Mucosa of rectum (tissue), 2 donors: ENCODE data around the gene TAF3.
"Not testable (repeated sequence)": the region's sequence is repeated elsewhere in the genome, so short reads cannot be mapped to it uniquely, and the experiment has no call there.

ENCODE experiments used
- H3K27ac ChIP-seq, 2 donors: one replicate each; pipeline ENCODE4 v1.7.0; 2013; ENCODE audit warnings: inconsistent platforms in 2 of 2, low read depth in 2 of 2, low read length in 2 of 2
- H3K27me3 ChIP-seq, 2 donors: one replicate each; pipeline ENCODE4 v1.7.0; 2013; ENCODE audit warnings: low read length in 2 of 2; ENCODE audit not compliant: control insufficient read depth in 2 of 2, insufficient read depth in 2 of 2
- H3K36me3 ChIP-seq, 2 donors: one replicate each; pipeline ENCODE4 v1.7.0; 2013; ENCODE audit warnings: low read length in 2 of 2; ENCODE audit not compliant: control insufficient read depth in 2 of 2, insufficient read depth in 2 of 2
- H3K4me1 ChIP-seq, 2 donors: one replicate each; pipeline ENCODE4 v1.7.0; 2013; ENCODE audit warnings: low read length in 2 of 2, mild to moderate bottlenecking in 1 of 2; ENCODE audit not compliant: control insufficient read depth in 2 of 2, insufficient read depth in 2 of 2
- H3K4me3 ChIP-seq, 2 donors: one replicate each; pipeline ENCODE4 v1.7.0; 2013; ENCODE audit warnings: low read length in 2 of 2
- H3K9ac ChIP-seq, 2 donors: one replicate each; pipeline ENCODE4 v1.7.0; 2013; ENCODE audit warnings: low read length in 2 of 2, low read depth in 1 of 2, mild to moderate bottlenecking in 1 of 2
- H3K9me3 ChIP-seq, 2 donors: one replicate each; pipeline ENCODE4 v1.7.0; 2013; ENCODE audit warnings: low read length in 2 of 2; ENCODE audit not compliant: control insufficient read depth in 2 of 2
- donor health status: healthy.
- donor health status: Normal muscosa, but diverticular disease.

TAF3 gene, protein sequence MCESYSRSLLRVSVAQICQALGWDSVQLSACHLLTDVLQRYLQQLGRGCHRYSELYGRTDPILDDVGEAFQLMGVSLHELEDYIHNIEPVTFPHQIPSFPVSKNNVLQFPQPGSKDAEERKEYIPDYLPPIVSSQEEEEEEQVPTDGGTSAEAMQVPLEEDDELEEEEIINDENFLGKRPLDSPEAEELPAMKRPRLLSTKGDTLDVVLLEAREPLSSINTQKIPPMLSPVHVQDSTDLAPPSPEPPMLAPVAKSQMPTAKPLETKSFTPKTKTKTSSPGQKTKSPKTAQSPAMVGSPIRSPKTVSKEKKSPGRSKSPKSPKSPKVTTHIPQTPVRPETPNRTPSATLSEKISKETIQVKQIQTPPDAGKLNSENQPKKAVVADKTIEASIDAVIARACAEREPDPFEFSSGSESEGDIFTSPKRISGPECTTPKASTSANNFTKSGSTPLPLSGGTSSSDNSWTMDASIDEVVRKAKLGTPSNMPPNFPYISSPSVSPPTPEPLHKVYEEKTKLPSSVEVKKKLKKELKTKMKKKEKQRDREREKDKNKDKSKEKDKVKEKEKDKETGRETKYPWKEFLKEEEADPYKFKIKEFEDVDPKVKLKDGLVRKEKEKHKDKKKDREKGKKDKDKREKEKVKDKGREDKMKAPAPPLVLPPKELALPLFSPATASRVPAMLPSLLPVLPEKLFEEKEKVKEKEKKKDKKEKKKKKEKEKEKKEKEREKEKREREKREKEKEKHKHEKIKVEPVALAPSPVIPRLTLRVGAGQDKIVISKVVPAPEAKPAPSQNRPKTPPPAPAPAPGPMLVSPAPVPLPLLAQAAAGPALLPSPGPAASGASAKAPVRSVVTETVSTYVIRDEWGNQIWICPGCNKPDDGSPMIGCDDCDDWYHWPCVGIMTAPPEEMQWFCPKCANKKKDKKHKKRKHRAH

DNA sequence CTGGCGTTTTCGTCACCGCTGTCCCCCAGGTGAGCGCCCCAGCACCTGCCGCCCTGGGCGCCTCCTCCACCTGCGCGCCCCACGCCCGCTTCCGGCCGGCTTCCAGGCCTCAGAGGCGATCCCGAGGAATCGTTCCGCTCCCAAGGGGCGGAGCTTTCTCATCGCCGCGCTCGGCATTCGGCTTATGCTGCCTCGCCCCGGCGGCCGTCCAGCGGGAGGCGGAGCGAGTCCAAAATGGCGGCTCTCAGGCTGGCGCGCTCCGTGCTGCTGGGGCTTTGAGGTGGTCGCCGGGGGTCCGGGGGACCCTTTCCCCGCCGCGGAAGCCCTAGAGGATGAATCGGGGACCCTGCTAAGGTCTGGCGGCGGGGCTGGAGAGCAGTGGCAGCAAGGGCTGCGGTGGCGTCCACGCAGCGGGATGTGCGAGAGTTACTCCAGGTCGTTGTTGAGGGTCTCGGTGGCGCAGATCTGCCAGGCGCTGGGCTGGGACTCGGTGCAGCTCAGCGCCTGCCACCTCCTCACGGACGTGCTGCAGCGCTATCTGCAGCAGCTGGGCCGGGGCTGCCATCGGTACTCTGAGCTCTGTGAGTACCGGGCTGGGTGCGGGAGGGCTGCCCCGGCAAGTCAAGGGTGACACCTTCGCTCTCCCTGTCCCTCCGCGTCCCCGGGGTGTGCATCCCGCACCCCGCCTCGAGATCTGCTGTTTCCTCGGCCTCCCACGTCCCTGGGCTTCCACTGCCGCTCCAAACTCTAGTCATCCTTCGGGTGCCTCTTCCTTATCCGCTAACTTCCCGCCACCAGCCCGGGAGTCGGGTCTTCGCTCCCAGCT, at the start of gene TAF3:
Gene TAF3, plus strand, starts transcription at position 211 of the 826 bp plus-strand sequence. Its CDS starts 205 bp downstream, at position 416.
- Histone ChIP-seq H3K27me3 (no peaks in the 10 kb centered on the region), H3K36me3 (peaks cover 0 to 2% of the 10 kb centered on the region in 2 donors), H3K27ac (peak within 1 kb of the TSS in 1 of 2 donors; percentile 53), H3K4me3 (peak within 1 kb of the TSS; percentile 90 to 94), H3K4me1 (peaks cover 9 to 14% of the 10 kb centered on the region in 2 donors), H3K9me3 (no peaks in the 10 kb centered on the region), H3K9ac (peak within 1 kb of the TSS; percentile 68 to 71)

DNA sequence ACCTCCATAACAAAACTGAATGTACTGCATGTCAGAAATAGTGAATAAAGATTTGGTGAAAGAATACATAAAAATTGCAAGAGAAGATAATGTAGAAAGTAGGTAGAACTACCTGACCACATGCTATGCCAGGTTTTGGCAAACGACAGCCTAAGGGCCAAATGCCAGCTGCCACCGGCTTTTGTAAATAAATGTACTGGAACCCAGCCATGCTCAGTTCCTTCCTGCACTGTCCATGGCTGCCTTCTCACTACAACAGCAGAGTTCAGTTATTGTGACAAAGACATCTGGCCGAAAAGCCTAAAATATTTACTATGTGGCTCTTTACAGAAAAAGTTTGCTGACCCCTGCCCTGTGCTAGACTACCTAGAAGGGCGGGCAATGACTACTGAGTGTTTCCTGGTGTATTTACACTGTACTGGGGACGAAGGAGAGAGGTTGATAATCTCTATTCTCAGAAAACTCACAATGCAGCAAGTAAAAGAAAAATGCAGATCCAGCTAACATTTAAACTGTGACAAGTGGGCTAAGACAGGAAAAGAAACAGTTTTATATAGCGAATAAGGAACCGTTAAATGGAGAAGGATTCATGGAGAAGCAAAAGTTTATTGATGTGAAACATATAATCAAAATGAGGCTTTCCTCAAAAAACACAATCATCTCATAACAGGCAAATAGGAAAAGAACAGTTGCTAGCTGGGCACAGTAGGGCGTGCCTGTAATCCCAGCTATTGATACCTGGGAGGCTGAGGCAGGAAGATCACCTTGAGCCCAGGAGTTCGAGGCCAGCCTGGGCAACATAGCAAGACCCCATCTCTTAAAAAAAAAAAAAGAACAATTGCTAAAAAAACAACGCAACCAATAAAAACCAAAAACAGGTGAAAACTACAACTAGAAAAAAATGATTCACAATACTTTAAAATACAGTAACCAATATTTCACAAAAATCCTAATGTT, 44.2 kb upstream of the TAF3 start:
- H3K9ac ChIP-seq, result no peak overlapping the region
- H3K27me3 ChIP-seq, result no peaks in the 10 kb centered on the region
- no peak overlapping the region for H3K4me3 ChIP-seq
- H3K36me3 ChIP-seq, result peaks cover 27 to 42% of the 10 kb centered on the region in 2 donors
- H3K9me3 ChIP-seq, result no peaks in the 10 kb centered on the region
- H3K27ac ChIP-seq, result no peak overlapping the region
- H3K4me1 ChIP-seq, result no peaks in the 10 kb centered on the region

DNA sequence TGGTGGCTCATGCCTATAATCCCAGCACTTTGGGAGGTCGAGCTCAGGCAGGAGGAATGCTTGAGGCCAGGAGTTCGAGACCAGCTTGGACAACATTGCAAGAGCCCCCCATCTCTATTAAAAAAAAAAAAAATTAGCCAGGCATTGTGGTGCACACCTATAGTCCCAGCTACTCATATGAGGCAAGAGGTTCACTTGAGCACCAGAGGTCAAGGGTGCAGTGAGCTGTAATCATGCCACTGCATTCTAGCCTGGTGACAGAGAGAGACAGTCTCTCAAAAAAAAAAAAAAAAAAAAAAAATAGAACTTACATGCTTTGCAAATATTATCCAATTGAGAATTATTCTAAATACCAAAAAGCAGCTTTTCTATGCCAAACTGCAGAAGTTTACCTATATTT, 41.5 kb upstream of the TAF3 start:
- no peak overlapping the region for H3K4me3 ChIP-seq
- H3K27ac ChIP-seq, result no peak overlapping the region
- H3K9ac ChIP-seq, result no peak overlapping the region
- no peaks in the 10 kb centered on the region for H3K27me3 ChIP-seq
- peaks cover 31 to 52% of the 10 kb centered on the region in 2 donors for H3K36me3 ChIP-seq
- no peaks in the 10 kb centered on the region for H3K9me3 ChIP-seq
- no peaks in the 10 kb centered on the region for H3K4me1 ChIP-seq

DNA sequence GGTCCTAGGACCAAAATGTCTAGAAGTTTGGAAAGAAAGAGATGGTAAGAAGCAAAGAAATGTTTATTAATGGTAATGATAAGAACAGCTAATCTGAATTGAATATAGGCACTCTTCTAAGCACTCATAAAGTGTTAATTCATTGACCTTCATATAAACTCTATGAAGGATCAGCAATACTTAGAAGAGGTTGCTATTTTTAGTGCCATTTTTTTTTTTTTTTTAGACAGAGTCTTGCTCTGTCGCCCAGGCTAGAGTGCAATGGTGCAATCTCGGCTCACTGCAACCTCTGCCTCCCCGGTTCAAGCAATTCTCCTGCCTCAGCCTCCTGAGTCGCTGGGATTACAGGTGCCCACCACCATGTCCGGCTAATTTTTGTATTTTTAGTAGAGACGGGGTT, 36.1 kb upstream of the TAF3 start:
- H3K9ac ChIP-seq, H3K9me3 ChIP-seq, H3K27me3 ChIP-seq, H3K4me3 ChIP-seq, H3K4me1 ChIP-seq, H3K27ac ChIP-seq: not testable (repeated sequence)
- peaks cover 22 to 28% of the 10 kb centered on the region in 2 donors for H3K36me3 ChIP-seq

DNA sequence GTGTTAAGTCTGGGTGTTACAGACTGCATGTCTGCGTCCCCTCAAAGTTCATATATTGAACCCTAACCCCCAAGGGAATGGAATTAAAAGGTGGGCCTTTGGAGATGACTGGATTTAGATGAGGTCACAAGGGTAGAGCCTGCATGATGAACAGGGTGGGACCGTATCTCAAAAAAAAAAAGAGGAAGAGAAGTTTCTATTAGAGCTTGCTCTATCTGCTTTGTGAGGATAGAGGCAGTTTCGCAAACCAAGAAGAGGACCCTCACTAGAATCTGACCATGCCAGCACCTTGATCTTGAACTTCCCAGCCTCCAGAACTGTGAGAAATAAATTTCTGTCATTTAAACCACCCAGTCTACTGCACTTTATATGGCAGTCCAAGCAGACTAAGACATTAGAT, 31.9 kb upstream of the TAF3 start:
- H3K4me3 ChIP-seq, result peak overlapping the region in 1 of 2 donors; percentile 98
- peaks cover 16 to 17% of the 10 kb centered on the region in 2 donors for H3K4me1 ChIP-seq
- H3K36me3 ChIP-seq, result peaks cover 0 to under 1% of the 10 kb centered on the region in 2 donors
- no peak overlapping the region for H3K9ac ChIP-seq
- H3K27ac ChIP-seq, result no peak overlapping the region
- no peaks in the 10 kb centered on the region for H3K27me3 ChIP-seq
- no peaks in the 10 kb centered on the region for H3K9me3 ChIP-seq

DNA sequence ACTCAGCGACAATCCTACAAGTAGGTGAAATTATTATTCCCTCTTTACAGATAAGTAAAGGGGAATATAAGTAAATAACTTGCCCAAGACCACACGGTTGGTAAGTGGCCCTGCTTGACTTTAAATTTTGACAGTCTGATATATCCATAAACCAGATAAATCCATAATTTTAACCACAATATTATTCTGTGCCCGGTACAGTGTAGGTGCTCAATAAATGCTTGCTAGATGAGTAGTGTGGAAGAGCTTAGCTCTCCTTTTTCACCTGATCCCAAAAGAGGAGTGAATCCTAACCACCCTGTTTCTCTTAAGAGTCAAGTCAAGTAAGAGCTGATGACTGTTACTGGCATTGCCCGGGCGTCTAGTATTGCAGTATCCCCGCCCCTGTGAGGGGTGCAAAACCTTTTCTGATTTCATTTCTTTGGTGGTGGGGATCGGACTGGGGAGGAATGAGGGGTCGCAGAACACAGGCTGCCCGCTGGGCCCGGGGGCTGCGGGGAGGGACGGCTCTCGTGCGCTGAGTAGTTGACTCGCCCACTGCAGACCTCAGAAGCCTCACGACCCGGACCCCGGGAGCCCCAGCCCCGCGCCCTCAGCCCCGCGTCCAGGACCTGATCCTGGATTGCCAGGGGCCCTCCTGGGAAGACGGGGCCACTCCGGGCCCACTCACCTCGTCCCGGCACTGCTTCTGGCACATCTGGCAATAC, 31.0 kb upstream of the TAF3 start:
- Histone ChIP-seq H3K4me3 (peak overlapping the region; percentile 98), H3K36me3 (peaks cover 0 to 2% of the 10 kb centered on the region in 2 donors), H3K27ac (peak overlapping the region in 1 of 2 donors; percentile 64), H3K9ac (peak overlapping the region; percentile 87 to 90), H3K4me1 (peaks cover 17 to 21% of the 10 kb centered on the region in 2 donors), H3K27me3 (no peaks in the 10 kb centered on the region), H3K9me3 (no peaks in the 10 kb centered on the region)

DNA sequence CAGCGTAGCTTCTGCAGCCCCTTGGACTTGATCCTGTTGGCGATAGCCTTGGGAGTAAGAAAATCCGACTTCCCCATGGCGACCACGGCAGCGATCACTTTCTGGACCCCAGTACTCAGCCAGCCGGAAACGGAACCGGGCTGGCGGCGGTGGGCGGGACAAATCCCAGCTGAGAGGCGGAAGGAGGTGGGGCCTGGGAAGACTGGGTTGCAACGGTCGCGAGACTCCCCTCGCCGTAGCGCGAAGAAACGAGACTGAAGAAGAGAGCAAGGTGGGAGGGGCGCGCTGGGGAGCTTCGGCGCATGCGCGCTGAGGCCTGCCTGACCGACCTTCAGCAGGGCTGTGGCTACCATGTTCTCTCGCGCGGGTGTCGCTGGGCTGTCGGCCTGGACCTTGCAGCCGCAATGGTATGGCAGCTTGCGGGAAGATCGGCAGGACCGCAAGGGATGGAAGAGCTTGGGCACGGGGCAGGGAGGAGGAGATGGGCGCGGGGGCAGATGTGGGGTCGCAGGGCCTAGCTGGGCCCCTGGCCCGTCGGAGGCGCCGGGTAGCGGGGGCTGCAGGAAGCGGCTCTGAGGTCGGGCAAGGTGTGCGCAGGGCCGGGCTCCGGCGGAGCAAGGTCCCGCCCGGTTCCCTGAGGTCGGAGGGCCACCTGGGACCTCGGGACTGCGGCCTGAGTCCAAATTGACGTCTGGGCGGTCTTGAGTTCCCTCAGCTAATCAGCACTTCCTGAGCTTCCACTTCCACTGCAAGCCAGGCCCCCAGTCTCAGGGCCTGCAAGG, 30.3 kb upstream of the TAF3 start, which contains the start of the genes ATP5F1C and KIN:
Gene ATP5F1C, plus strand, starts transcription at position 321 of the 782 bp plus-strand sequence. Its CDS starts 31 bp downstream, at position 352.
Gene KIN, minus strand, starts transcription at position 137 of the 782 bp plus-strand sequence. Its CDS starts 60 bp downstream, at position 77.
- Histone ChIP-seq H3K27me3 (no peaks in the 10 kb centered on the region), H3K9ac (peak within 1 kb of the TSS; percentile 87 to 90), H3K4me3 (peak within 1 kb of the TSS; percentile 98), H3K27ac (peak within 1 kb of the TSS; percentile 76 to 88), H3K4me1 (peaks cover 17 to 21% of the 10 kb centered on the region in 2 donors), H3K36me3 (peaks cover 0 to 4% of the 10 kb centered on the region in 2 donors), H3K9me3 (no peaks in the 10 kb centered on the region)
